Measurements from ENCODE around the gene STX3.

Gene STX3

GRCh38 chr11:59755701-59756557, 753 bp downstream of the STX3 start:
- DNase-seq (ENCODE audit: low read depth, low spot score) = no peak
- H3K4me3 ChIP-seq (ENCODE audit: low read length) = peak overlapping the region; percentile 78

- DNase-seq (ENCODE audit: low read depth, low spot score) = no peak
- H3K4me3 ChIP-seq (ENCODE audit: low read length) = no peak overlapping the region
Observed at GRCh38 chr11:59756558-59756840, 1.3 kb downstream of the STX3 start.

GRCh38 chr11:59756845-59757244, 1.7 kb downstream of the STX3 start:
- no peak overlapping the region for H3K4me3 ChIP-seq (ENCODE audit: low read length)
- DNase-seq (ENCODE audit: low read depth, low spot score) = no peak

GRCh38 chr11:59758401-59759037, 3.3 kb downstream of the STX3 start:
- DNase-seq (ENCODE audit: low read depth, low spot score) = no peak
- H3K4me3 ChIP-seq (ENCODE audit: low read length) = no peak overlapping the region

- DNase-seq (ENCODE audit: low read depth, low spot score) = no peak
- no peak overlapping the region for H3K4me3 ChIP-seq (ENCODE audit: low read length)
Observed at GRCh38 chr11:59759900-59760299, 4.7 kb downstream of the STX3 start.

- no peak for DNase-seq (ENCODE audit: low read depth, low spot score)
Observed at GRCh38 chr11:59760771-59761170, 5.6 kb downstream of the STX3 start.

GRCh38 chr11:59761993-59762392, 6.8 kb downstream of the STX3 start:
- no peak for DNase-seq (ENCODE audit: low read depth, low spot score)

More at GRCh38 chr11:59760771-59761170, 5.6 kb downstream of the STX3 start:
- H3K4me3 ChIP-seq (ENCODE audit: low read length) = no peak overlapping the region

GRCh38 chr11:59765068-59765735, 10.0 kb downstream of the STX3 start:
- H3K4me3 ChIP-seq (ENCODE audit: low read length) = no peak overlapping the region
- no peak for DNase-seq (ENCODE audit: low read depth, low spot score)

More at GRCh38 chr11:59761993-59762392, 6.8 kb downstream of the STX3 start:
- no peak overlapping the region for H3K4me3 ChIP-seq (ENCODE audit: low read length)

- DNase-seq (ENCODE audit: low read depth, low spot score) = no peak
- no peak overlapping the region for H3K4me3 ChIP-seq (ENCODE audit: low read length)
Observed at GRCh38 chr11:59766542-59767224, 11.5 kb downstream of the STX3 start.

- peak; percentile 92 for DNase-seq (ENCODE audit: low read depth, low spot score)
- no peak overlapping the region for H3K4me3 ChIP-seq (ENCODE audit: low read length)
Observed at GRCh38 chr11:59767225-59767611, 12.0 kb downstream of the STX3 start.

GRCh38 chr11:59769111-59769510, 13.9 kb downstream of the STX3 start:
- no peak for DNase-seq (ENCODE audit: low read depth, low spot score)
- no peak overlapping the region for H3K4me3 ChIP-seq (ENCODE audit: low read length)

GRCh38 chr11:59769828-59770227, 14.7 kb downstream of the STX3 start:
- no peak for DNase-seq (ENCODE audit: low read depth, low spot score)
- no peak overlapping the region for H3K4me3 ChIP-seq (ENCODE audit: low read length)

- H3K4me3 ChIP-seq (ENCODE audit: low read length) = no peak overlapping the region
- no peak for DNase-seq (ENCODE audit: low read depth, low spot score)
Observed at GRCh38 chr11:59770319-59770718, 15.1 kb downstream of the STX3 start.

- no peak overlapping the region for H3K4me3 ChIP-seq (ENCODE audit: low read length)
- no peak for DNase-seq (ENCODE audit: low read depth, low spot score)
Observed at GRCh38 chr11:59770869-59771268, 15.7 kb downstream of the STX3 start.

- DNase-seq (ENCODE audit: low read depth, low spot score) = no peak
- H3K4me3 ChIP-seq (ENCODE audit: low read length) = no peak overlapping the region
Observed at GRCh38 chr11:59771605-59772004, 16.4 kb downstream of the STX3 start.

- no peak overlapping the region for H3K4me3 ChIP-seq (ENCODE audit: low read length)
- no peak for DNase-seq (ENCODE audit: low read depth, low spot score)
Observed at GRCh38 chr11:59773083-59773440, 17.9 kb downstream of the STX3 start.

GRCh38 chr11:59776210-59777066, 21.3 kb downstream of the STX3 start:
- no peak overlapping the region for H3K4me3 ChIP-seq (ENCODE audit: low read length)
- no peak for DNase-seq (ENCODE audit: low read depth, low spot score)

- no peak for DNase-seq (ENCODE audit: low read depth, low spot score)
- no peak overlapping the region for H3K4me3 ChIP-seq (ENCODE audit: low read length)
Observed at GRCh38 chr11:59777104-59777503, 21.9 kb downstream of the STX3 start.

- DNase-seq (ENCODE audit: low read depth, low spot score) = no peak
- no peak overlapping the region for H3K4me3 ChIP-seq (ENCODE audit: low read length)
Observed at GRCh38 chr11:59778122-59778521, 22.9 kb downstream of the STX3 start.
